Measurements from ENCODE around the gene TMEM81. TPM values are rescaled to one million over a fixed set of nuclear protein-coding genes. Genes with fewer than 3 reads are reported as not detected.

Gene TMEM81
- total and polyA plus RNA-seq, 10 of the 15 experiments (the other 5 are each of a cell fraction or from before 2014, with no cell fraction given) = 0.62 to 2.2 (median 1.1) TPM

GRCh38 chr1:205047764-205048231 is 36.5 kb downstream of the TMEM81 start:
- CTCF ChIA-PET = no interaction called here
- BruUV-seq (replicated peaks) = no TSS peak

More at GRCh38 chr1:205047764-205048231, 36.5 kb downstream of the TMEM81 start:
- Histone ChIP-seq H3K9ac (ENCODE audit: control insufficient read depth, insufficient read depth, low read length) (no peak overlapping the region), H3K4me1 (ENCODE audit: control insufficient read depth, insufficient read depth, low read length) (no peaks in the 10 kb centered on the region), H2AFZ (ENCODE audit: control insufficient read depth, low read depth, low read length) (no peak overlapping the region), H3K27ac (ENCODE audit: control insufficient read depth, insufficient read depth) (no peak overlapping the region), H3K9me3 (replicated peaks; ENCODE audit: control insufficient read depth, insufficient read depth, low read length) (no peaks in the 10 kb centered on the region), H3K4me2 (ENCODE audit: control insufficient read depth, insufficient read depth) (no peak overlapping the region), H3K27me3 (replicated peaks in 1 of 2; ENCODE audit: control insufficient read depth in 2 of 2, insufficient read depth in 2 of 2, low read length in 1 of 2) (peaks cover 0 to 10% of the 10 kb centered on the region in 2 experiments; a peak in 3 of 4 replicates), H3K4me3 (no peak overlapping the region), H3K79me2 (ENCODE audit: control insufficient read depth, insufficient read depth, low read length) (no peaks in the 10 kb centered on the region), H4K20me1 (ENCODE audit: control insufficient read depth, insufficient read depth) (no peaks in the 10 kb centered on the region), H3K36me3 (ENCODE audit: control insufficient read depth in 2 of 2, insufficient read depth in 2 of 2, low read length in 1 of 2) (no peaks in the 10 kb centered on the region)
- DNase-seq (ENCODE audit: low read depth, low spot score) (no peak), ATAC-seq (no peak), FAIRE-seq (no peak)
- intact Hi-C loops (cut with micrococcal nuclease; ENCODE audit: unreplicated experiment) (no loop called here), in situ Hi-C loops (cut with MboI) (no loop called here)
- WGBS (ENCODE audit: insufficient coverage, insufficient replicate concordance, low lambda C conversion rate, missing lambda C conversion rate) = 22% methylated on average over 5 of the region's 5 CpGs
- SMC1A ChIA-PET (ENCODE audit: uncharacterized antibody, unreplicated experiment) = no interaction called here
- POLR2A ChIA-PET = interaction anchor here (0.5 kb wide), 1 partner anchor 545 kb away, joined by 6 read pairs; no protein-coding TSS in a partner anchor
- no peak for TF ChIP-seq ZBTB33 (IDR thresholded peaks at IDR 0.05)
- TF ChIP-seq CBX3 (IDR thresholded peaks at IDR 0.05; ENCODE audit: borderline replicate concordance, low read depth) = no peak
- TF ChIP-seq MAX (IDR thresholded peaks at IDR 0.05; ENCODE audit: low read depth, low read length) = no peak
- TF ChIP-seq PAX8 (IDR thresholded peaks at IDR 0.05) = no peak
- TF ChIP-seq HDAC6 (IDR thresholded peaks at IDR 0.05; ENCODE audit: unreplicated experiment) = no peak
- TF ChIP-seq YY1 (IDR thresholded peaks at IDR 0.05; ENCODE audit: low read depth, low read length) = no peak
- no peak for TF ChIP-seq CHD1 (IDR thresholded peaks at IDR 0.05; ENCODE audit: low read depth, low read length)
- TF ChIP-seq CREM (IDR thresholded peaks at IDR 0.05; ENCODE audit: low read depth) = no peak
- TF ChIP-seq RBBP5 (conservative IDR thresholded peaks at IDR 0.05) = no peak
- no peak for TF ChIP-seq MTA2 (IDR thresholded peaks at IDR 0.05; ENCODE audit: low read depth)
- no peak for TF ChIP-seq MYC (IDR thresholded peaks at IDR 0.05; ENCODE audit: insufficient read depth, insufficient read length, insufficient replicate concordance, low read length, severe bottlenecking)
- TF ChIP-seq ELK1 (IDR thresholded peaks at IDR 0.05; ENCODE audit: low read depth, low read length) = no peak
- no peak for TF ChIP-seq ZNF207 (IDR thresholded peaks at IDR 0.05; ENCODE audit: borderline replicate concordance)
- TF ChIP-seq PKNOX1 (IDR thresholded peaks at IDR 0.05) = no peak
- TF ChIP-seq FOS (IDR thresholded peaks at IDR 0.05; ENCODE audit: borderline replicate concordance, extremely low read depth, insufficient read length) = no peak
- RAD21 ChIA-PET (ENCODE audit: unreplicated experiment) = no interaction called here

All from GM12878 (cell line).